M059J (cell line): ENCODE data around the gene EPB41. TPM values are rescaled to one million over a fixed set of nuclear protein-coding genes. Genes with fewer than 3 reads are reported as not detected.
"Not testable (repeated sequence)": the region's sequence is repeated elsewhere in the genome, so short reads cannot be mapped to it uniquely, and the experiment has no call there.

Experiments used
- DNase-seq: peaks from one replicate; pipeline ENCODE4 v3.0.0-alpha.2; 2012; ENCODE audit warnings: low read depth
- total RNA-seq: library from RNA; depleted of rRNA; stranded (reverse); fragments of >200 nt; shearing (Covaris generic); gene quantifications from 2 replicates; pipeline ENCODE4 v1.2.3, GENCODE V29; 2014

The EPB41 gene
- total RNA-seq, 1 experiment from 2014 or later, result 23.2 TPM

DNA sequence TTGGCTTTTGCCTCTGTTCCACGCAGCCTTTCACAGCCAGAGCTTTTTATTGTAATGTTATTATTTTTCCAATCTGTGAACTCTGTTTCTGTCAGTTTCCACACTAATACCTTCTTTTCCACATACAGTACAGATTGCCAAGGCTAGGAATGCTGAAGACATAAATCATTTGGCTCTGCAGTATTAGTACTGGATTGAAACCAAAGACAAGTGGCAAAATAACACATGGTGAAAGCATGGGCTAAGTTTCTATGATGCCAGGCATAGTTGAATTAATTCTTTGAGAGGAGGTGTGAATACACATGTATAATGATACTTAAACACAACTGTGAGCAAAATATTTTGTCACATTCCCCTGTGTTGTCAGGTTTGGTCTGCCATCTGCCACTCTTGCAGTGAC, 135.8 kb downstream of the EPB41 start:
- no peak for DNase-seq

DNA sequence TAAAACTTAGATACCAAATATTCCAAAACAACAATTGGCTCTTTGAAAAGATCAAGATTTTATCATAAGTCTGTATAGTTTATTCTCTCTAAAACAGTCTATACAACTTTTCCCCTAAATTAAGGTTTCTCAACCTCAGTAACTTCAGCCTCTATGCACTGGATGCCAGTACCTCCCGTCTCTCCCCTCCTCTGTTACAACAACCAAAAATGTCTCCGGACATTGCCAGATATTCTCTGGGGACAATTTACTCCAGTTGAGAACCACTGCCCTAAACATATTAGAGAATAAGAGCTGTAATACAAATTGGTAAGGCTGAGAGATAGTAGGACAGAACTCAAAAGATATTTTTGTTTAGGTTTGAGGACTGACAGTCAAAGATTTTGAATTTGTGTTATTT, 137.7 kb downstream of the EPB41 start:
- DNase-seq, result no peak

DNA sequence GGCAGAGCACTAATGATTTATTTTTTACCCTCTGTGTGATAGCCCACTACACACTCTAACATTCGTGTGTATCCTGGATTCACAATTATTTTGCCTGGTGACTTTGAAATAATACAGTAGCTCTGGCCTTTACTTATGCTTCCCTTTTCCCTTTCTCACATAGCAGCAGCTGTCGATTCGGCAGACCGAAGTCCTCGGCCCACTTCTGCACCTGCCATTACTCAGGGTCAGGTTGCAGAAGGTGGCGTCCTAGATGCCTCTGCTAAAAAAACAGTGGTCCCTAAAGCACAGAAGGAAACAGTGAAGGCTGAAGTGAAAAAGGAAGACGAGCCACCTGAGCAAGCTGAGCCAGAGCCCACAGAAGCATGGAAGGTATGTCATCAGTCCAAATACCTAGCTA, 138.6 kb downstream of the EPB41 start:
- no peak for DNase-seq

DNA sequence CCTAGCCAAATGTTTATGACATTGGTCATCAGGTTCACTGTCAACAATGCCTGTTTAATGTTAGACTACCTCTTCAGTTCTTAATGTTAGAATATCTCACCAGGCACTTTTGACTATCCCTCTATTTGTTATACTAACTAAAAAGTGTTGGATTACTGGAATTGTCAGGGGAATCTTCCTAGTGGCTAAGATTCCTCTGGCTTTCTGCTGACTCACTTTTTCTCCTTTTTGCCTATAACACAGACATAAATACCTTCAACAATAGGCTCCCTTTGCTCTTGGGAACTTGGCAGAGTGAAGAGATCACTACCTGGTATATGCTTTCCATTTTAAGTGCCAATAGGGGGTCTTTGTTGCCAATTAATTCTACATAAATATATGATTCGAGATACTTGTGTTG, 140.8 kb downstream of the EPB41 start:
- DNase-seq, result peak; percentile 25

DNA sequence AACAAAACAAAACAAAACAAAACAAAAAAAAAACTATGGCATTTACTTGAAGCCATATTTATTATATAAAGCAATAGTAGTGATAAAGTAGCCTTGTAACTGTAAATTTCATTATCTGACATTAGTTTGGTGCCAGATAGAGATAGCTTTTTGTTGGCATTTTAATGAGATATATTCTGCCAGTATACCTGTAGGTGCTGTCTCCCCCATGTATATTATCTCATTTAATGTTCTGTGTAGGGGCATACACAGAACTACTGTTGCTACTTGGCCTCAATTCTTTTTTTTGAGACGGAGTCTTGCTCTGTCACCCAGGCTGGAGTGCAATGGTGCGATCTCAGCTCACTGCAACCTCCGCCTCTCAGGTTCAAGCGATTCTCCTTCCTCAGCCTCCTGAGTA, 141.9 kb downstream of the EPB41 start:
- no peak for DNase-seq

DNA sequence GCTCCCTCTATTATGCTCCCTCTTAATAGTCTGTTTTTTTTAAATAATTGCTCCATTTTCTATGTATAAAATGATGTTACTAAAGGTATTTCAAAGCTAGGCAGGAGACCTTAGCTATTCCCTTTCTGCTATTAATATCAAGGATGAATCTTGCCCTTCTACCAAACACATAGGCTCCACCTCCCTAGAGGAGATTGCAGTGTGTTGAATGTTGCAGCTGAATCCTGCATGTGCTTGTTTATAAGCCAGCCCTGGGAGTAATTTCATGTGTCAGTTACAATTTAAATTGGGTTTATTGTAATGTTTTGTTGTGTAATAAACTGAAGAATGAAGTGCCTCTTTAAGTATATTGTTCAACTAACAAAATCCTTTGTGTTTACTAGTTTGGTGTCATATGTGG, 143.3 kb downstream of the EPB41 start:
- DNase-seq, result no peak

DNA sequence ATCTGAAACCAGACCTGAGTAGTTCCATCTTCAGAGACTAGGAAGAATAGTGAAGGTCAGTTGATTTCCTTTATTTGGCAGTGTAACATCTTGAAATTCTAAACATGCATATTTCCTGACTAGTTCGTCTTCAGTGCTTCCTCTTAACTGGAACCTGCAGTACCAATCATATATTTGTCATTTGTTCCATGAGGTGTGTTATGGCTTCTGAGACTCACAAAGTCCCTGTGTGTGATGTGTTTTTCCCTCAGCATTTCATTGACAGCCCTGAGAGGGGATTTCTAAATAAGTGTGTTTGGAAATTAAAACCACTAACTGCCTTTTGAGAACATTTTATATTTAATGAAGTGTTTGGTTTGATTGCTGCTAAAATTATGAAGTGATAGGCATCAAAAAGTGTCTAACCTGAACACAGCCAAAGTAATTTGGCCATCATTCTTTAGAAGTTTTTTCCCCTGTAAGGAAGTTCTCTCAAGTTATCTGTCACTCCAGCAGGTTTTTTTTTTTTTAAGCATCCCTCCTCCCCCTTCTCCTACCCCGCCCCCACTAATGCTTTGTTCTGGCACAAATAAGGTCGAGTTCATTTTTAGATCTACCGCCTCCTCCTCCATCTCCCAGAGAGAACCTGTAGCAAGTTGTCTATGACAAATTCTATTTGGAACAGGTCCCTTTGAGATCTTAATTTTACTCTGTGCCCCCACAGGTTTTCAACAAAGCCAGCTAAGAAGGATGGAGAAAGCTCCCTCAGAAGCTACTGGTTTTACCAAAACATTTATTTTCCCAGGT, 148.0 kb downstream of the EPB41 start:
- DNase-seq, result no peak

DNA sequence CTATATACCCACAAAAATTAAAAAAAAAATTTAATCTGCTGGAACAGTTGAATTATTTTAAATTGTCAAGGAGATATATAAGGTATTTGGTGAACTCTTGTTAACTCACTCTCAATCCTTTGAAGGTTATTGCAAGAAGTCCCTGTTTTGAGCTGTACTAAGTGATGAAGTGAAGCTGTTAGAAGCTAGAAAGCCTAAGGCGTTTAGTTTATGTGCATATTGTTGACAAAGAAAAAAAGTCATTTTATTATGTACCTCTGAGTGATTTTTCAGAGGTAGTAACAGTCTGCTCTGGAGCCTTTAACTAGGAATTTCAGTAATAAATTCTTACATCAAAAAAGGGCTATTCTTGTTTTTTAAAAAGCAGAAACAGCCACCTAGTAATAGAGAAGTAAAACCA, 149.7 kb downstream of the EPB41 start:
- no peak for DNase-seq

DNA sequence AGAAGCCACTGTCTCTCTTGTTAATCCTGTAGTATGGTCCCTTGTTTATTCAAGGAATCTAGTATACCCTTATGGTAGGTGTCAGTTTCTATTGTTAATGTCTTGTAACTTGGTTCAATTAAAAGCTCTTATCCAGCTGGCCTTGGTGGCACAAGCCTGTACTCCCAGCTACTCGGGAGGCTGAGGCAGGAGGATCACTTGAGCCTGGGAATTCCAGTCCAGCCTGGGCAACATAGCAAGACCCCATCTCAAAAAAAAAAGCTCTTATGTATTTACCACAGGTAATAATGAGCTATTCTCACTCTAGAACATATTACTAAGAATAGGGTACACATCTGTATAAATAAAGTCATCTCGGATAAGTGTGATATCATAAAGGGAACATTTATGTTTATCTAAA, 162.8 kb downstream of the EPB41 start:
- no peak for DNase-seq

DNA sequence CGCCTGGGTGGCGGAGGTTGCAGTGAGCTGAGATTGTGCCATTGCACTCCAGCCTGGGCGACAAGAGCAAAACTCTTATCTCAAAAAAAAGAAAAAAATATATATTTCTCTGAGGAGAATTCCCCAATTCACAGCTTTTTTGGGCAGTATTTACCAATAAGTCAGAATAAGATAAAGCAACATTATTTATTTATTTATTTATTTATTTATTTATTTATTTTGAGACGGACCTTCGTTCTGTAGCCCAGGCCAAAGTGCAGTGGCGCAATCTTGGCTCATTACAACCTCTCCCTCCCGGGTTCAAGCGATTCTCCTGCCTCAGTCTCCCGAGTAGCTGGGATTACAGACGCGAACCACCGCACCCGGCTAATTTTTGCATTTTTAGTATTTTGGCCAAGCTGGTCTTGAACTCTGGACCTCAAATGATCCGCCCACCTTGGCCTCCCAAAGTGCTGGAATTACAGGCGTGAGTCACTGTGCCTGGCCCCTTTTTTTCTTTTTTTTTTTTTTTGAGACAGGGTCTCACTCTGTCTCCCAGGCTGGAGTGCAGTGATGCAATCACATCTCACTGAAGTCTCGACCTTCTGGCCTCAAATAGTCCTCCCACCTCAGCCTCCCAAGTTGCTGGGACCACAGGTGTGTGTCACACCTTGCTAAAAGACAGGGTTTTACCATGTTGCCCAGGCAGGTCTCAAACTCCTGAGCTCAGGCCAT, 165.7 kb downstream of the EPB41 start:
- DNase-seq, result not testable (repeated sequence)

DNA sequence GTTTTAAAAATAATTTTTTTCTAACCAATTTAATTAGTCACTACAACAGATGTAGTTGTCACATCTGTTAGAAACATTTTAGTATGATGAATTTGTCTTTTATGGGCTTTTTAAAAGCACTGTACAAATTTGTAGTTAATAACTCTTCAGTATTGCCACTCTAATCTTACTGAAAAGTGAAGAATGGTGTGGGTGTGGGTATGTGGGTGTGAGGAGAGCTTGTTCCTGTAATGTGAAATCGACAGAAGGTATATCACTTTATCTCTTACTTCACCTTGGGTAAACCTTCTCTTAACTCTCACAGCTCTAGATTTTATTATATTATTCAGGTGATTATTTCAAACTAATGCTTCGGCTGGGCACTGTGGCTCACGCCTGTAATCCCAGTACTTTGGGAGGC, 166.8 kb downstream of the EPB41 start:
- no peak for DNase-seq

DNA sequence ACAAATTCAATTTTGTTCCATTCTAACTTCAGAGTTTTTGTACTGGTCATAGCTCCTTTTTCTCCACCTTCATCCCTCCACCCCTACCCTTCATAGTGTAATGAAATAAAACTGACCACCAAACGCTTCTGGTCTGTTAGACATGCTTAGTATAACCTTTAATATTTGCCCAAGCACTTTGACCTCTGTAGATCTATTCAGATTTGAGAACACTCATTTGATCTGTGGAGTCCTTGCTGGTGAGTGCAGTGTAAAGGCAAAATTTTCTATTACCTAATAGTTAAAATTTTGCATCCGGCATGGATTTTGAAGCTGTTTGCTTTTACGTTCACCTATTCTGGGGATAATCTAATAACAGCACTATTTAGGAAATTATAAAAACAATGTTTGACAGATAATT, 168.2 kb downstream of the EPB41 start:
- DNase-seq, result no peak

DNA sequence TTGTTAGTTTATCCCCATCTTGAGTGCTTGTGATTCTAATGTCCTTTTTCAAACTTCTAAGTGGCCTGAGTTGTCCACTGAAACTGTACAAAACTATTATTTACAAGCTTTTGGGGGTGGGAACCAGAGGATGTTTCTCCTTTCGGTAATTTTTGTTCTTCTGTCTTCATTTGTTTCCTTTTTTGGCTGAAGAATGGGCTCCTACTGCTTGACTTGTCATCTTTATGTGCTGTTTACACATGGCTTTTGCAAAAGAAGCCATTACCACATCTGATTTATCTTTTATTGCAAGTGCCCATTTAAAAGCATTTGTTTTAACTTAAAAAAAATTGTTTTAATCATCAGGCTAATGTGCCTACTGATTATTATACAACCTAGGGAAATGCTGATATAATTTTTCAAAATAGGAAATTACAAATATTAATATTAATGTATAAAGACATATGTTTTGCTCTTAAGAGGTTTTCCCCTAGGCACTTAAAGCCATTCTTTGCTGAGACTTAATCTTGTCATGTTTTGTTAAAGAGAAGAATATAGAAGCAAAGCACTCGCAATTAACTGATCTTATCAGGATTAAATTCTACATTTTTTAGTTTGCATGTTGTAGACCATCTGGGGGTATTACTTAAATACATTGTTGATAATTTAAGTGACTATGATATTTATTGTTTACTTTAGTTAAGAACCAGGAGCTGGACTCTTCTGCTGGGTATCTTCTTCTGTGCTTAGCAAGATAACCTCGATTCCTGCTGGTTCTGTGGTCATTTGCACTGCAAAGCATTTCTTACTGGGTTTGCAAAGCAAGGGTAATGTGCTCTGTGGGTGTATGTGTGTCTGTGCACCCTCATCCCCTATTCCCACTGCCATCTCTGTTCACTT, 169.2 kb downstream of the EPB41 start:
- no peak for DNase-seq

DNA sequence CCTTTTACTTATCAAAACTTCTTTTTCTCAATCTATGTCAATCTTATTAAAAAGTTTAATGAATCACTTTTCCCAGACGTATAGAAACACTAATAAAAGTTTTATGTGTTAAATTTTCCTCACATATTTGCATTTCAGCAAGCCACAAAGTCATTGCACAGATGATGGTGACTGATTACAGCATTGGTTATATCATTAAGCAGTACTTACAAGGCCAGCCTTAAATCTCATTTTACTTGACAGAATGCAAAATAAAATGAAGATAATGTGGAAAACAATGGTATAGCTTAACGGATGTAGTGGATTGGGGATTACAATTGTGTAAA, 169.8 kb downstream of the EPB41 start:
- DNase-seq, result no peak

DNA sequence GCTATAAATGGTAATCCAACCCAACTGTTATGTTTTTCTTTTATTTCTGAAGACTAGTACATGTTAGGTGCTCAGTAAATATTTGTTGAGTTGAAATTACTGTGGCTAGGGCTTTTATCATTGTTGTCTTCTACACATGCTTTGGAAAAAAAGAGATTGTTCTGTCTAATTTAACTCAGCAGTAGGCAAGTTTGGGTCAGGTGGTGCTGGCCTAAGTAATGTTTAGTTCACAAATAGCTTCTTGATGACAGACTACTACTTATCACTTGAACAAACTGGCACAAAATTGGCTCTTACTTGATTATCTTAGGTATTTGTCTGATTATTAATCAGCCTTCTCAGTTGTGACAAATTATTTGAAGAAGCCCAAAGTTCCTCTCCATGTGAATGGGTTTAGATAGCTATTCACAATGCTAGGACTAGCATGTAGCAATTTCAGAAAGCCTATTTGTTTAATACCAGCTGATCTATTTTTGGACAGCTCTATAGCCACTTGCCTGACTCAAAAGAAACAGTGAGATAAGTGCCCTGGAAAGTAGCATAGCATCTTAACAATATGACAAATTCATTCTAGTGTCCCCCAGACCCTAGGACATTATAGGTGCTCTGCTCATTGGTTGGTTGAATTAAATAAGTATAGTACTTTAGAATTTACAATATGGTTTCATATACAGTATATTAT, 176.7 kb downstream of the EPB41 start:
- no peak for DNase-seq

DNA sequence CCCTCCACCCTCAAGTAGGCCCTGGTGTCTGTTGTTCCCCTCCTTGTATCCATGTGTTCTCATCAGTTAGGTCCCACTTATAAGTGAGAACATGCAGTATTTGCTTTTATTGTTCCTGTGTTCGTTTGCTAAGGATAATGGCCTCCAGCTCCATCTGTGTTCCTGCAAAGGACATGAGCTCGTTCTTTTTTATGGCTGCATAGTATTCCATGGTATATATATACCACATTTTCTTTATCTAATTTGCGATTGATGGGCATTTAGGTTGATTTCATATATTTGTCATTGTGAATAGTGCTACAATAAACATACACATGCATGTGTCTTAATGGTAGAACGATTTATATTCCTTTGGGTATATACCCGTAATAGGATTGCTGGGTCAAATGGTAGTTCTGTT, 178.3 kb downstream of the EPB41 start:
- not testable (repeated sequence) for DNase-seq

DNA sequence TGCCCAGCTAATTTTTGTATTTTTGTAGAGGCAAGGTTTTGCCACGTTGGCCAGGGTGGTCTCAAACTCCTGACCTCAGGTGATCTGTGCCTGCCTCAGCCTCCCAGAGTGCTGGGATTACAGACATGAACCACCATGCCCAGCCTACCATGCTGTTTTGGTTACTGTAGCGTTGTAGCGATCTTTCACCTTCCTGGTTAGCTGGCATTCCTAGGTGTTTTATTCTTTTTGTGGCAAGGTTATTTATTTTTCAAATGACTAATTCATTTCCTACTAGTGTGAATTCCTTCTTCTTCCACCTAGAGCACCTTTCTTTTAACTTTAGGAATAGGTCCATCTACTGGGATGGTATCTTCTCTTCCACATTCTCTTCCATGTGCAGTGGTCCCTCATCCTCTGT, 180.1 kb downstream of the EPB41 start:
- DNase-seq, result peak; percentile 61

DNA sequence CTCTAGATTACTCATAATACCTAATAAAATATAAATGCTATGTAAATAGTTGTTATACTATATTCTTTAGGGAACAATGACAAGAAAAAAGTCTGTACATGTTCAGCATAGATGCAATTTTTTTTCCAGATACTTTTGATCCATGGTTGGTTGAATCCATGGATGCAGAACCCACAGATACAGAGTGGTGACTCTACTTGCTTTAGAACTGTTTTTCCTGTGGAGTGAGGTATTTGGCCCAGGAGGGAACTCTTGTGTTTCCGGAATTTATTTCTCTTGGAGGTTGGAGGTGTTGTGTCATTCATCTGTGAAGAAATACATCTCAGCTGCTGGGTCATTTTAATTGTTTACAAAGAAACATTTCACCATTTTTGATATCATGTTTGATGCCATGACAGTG, 180.6 kb downstream of the EPB41 start:
- no peak for DNase-seq

DNA sequence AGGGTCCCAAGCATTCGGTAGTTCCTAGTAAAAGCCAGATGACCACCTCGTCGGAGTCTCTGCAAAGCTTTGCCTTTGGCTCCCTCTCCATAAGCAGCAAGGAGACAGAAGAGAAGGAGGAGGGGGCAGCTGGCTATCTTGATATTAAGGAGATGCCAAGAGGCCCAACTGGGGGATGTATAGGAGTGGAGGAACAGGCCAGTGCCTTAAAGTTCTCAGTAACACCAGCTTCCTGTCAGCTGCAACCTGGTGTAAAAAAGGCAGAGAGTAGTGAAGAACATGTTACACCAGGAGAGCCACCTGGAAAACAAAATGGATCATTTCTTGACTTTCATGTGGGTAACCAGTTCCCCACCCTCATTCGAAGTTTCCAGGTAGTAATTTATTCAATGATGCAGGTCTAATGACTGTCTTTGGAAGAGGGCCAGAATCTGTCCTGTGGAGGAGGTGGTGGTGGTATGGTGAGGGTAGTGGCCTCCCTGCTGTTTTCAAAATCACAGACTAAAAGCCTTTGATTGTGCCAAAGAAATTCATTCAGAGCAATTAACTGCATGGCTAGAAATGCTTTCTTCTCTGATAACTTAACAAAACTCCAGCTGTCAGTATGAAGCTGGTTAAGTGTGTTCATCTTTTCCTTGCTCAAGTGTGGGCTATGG, 182.0 kb downstream of the EPB41 start:
- DNase-seq, result no peak

DNA sequence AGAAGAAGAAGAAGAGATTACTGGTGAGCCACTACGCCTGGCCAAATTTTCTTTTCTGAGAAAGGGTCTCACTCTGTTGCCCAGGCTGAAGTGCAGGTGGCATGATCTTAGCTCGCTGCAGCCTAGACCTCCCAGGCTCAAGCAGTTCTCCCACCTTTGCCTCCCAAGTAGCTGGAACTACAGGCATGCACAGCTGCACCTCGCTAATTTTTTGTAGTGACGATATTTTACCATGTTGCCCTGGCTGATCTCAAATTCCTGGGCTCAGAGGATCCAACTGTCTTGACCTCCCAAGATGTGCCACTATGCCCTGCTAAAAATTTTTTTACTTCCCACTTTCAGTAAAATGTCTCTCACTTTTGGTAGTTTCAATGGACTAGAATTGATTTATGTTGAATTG, 184.9 kb downstream of the EPB41 start:
- DNase-seq, result no peak

DNA sequence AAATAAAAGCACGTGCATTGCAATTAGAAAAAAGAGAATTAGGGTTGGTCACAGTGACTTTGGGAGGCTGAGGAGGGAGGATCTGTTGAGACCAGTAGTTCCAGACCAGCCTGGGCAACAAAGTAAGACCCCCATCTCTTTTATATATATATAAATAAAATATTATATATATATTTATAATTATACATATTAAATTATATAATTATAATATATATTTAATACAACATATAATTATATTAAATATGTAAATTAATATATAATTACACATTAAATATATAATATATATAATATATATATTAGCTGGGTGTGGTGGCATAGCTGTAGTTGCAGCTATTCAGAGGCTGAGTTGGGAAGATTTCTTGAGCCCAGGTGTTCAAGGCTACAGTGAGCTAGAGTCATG, 186.1 kb downstream of the EPB41 start:
- no peak for DNase-seq

DNA sequence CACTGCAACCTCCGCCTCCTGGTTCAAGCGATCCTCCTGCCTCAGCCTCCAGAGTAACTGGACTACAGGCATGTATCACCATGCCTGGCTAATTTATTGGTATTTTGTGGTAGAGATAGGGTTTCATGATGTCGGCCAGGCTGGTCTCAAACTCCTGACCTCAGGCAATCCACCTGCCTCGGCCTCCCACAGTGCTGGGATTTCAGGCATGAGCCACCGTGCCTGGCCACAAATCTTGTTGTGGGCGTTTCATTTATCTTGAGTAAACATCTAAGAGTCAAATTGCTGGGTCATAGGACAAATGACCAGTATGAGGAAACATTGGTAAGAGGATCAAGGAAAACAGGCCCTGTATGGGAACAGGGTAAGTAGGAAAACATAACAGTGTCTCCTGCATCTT, 191.5 kb downstream of the EPB41 start:
- peak; percentile 86 for DNase-seq
